HL-60 (cell line): ENCODE measurements around the gene PCSK7.

Experiments
- DNase-seq, 2 experiments: peaks; one replicate each; pipeline ENCODE4 v3.0.0-alpha.2; 2010 to 2020; ENCODE audit warnings: low read depth in 1 of 2, low spot score in 1 of 2
- H3K27ac ChIP-seq: fragments of 250-450 bp; sonication (Bioruptor Pico); replicated peaks from 2 replicates; pipeline ENCODE4 v1.5.1; 2020; ENCODE audit warnings: mild to moderate bottlenecking, moderate library complexity
- H3K27me3 ChIP-seq: fragments of 250-450 bp; sonication (Bioruptor Pico); 2 replicates; pipeline ENCODE4 v1.5.1; 2021; ENCODE audit warnings: mild to moderate bottlenecking, moderate library complexity; ENCODE audit not compliant: insufficient read depth, poor library complexity, severe bottlenecking
- H3K4me3 ChIP-seq: replicated peaks from 2 replicates; pipeline ENCODE4 v1.5.1; 2011; ENCODE audit warnings: mild to moderate bottlenecking, control low read depth, low read length; ENCODE audit not compliant: insufficient read depth
- GABPA ChIP-seq: IDR thresholded peaks from 2 replicates; pipeline ENCODE4 v1.6.1; 2012; ENCODE audit warnings: low read depth
- POLR2AphosphoS5 ChIP-seq: IDR thresholded peaks from 2 replicates; pipeline ENCODE4 v1.6.1; 2012; ENCODE audit warnings: low read depth
- SPI1 ChIP-seq: IDR thresholded peaks from 2 replicates; pipeline ENCODE4 v1.6.1; 2012; ENCODE audit warnings: low read depth, mild to moderate bottlenecking, borderline replicate concordance
- TF ChIP-seq, protein P1 (sequence below): IDR thresholded peaks from 2 replicates; pipeline ENCODE4 v1.6.1; 2012; ENCODE audit warnings: low read depth; ENCODE audit not compliant: insufficient replicate concordance
- TF ChIP-seq, protein P2 (sequence below): IDR thresholded peaks from one replicate; pipeline ENCODE4 v1.5.1; 2011; ENCODE audit warnings: low read length, control low read depth, inconsistent platforms; ENCODE audit not compliant: insufficient read depth

Gene PCSK7

DNA sequence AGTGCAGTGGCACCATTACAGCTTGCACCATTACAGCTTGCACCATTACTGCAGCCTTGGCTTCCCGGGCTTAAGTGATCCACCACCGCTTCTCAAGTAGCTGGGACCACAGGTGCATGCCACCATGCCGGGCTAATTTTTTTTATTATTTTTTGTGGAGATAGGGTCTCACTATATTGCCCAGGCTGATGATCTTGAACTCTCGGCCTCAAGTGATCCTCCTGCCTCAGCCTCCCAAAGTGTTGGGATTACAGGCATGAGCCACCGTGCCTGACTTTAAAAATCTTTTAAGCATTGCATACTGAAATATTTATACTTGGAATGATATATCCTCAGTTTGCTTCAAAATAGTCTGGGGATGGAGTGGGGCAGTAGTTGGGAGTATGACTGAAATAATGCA is 77.4 kb downstream of the PCSK7 start:
- TF ChIP-seq GABPA (no peak), SPI1 (no peak), POLR2AphosphoS5 (no peak)
- TF ChIP-seq, protein P1, sequence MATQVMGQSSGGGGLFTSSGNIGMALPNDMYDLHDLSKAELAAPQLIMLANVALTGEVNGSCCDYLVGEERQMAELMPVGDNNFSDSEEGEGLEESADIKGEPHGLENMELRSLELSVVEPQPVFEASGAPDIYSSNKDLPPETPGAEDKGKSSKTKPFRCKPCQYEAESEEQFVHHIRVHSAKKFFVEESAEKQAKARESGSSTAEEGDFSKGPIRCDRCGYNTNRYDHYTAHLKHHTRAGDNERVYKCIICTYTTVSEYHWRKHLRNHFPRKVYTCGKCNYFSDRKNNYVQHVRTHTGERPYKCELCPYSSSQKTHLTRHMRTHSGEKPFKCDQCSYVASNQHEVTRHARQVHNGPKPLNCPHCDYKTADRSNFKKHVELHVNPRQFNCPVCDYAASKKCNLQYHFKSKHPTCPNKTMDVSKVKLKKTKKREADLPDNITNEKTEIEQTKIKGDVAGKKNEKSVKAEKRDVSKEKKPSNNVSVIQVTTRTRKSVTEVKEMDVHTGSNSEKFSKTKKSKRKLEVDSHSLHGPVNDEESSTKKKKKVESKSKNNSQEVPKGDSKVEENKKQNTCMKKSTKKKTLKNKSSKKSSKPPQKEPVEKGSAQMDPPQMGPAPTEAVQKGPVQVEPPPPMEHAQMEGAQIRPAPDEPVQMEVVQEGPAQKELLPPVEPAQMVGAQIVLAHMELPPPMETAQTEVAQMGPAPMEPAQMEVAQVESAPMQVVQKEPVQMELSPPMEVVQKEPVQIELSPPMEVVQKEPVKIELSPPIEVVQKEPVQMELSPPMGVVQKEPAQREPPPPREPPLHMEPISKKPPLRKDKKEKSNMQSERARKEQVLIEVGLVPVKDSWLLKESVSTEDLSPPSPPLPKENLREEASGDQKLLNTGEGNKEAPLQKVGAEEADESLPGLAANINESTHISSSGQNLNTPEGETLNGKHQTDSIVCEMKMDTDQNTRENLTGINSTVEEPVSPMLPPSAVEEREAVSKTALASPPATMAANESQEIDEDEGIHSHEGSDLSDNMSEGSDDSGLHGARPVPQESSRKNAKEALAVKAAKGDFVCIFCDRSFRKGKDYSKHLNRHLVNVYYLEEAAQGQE = no peak
- TF ChIP-seq, protein P2, sequence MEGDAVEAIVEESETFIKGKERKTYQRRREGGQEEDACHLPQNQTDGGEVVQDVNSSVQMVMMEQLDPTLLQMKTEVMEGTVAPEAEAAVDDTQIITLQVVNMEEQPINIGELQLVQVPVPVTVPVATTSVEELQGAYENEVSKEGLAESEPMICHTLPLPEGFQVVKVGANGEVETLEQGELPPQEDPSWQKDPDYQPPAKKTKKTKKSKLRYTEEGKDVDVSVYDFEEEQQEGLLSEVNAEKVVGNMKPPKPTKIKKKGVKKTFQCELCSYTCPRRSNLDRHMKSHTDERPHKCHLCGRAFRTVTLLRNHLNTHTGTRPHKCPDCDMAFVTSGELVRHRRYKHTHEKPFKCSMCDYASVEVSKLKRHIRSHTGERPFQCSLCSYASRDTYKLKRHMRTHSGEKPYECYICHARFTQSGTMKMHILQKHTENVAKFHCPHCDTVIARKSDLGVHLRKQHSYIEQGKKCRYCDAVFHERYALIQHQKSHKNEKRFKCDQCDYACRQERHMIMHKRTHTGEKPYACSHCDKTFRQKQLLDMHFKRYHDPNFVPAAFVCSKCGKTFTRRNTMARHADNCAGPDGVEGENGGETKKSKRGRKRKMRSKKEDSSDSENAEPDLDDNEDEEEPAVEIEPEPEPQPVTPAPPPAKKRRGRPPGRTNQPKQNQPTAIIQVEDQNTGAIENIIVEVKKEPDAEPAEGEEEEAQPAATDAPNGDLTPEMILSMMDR = no peak
- no peaks in the 10 kb centered on the region for H3K27me3 ChIP-seq
- no peak overlapping the region for H3K4me3 ChIP-seq
- DNase-seq = no peak
- H3K27ac ChIP-seq = no peak overlapping the region
